Testis (tissue), 3 donors: ENCODE data around the gene BEND3. TPM values are rescaled to one million over a fixed set of nuclear protein-coding genes. Genes with fewer than 3 reads are reported as not detected.

ENCODE experiments used
- DNase-seq: peaks from one replicate; pipeline ENCODE4 v3.0.0-alpha.2; 2019
- H3K27ac ChIP-seq, 2 donors: fragments of 200-600 bp; sonication (generic); one replicate each; pipeline ENCODE4 v1.5.1; 2019
- H3K27me3 ChIP-seq: fragments of 200-600 bp; sonication (generic); one replicate; pipeline ENCODE4 v1.5.1; 2019
- H3K36me3 ChIP-seq: fragments of 200-600 bp; sonication (generic); one replicate; pipeline ENCODE4 v1.5.1; 2017; ENCODE audit warnings: low read depth; ENCODE audit errors: missing control alignments
- H3K4me1 ChIP-seq: fragments of 200-600 bp; sonication (generic); one replicate; pipeline ENCODE4 v1.5.1; 2019
- H3K4me3 ChIP-seq, 2 donors: fragments of 200-600 bp; sonication (generic); one replicate each; pipeline ENCODE4 v1.5.1; 2017 to 2019
- H3K9me3 ChIP-seq: fragments of 200-600 bp; sonication (generic); one replicate; pipeline ENCODE4 v1.5.1; 2017
- POLR2A ChIP-seq: fragments of 450-650 bp; IDR thresholded peaks from one replicate; pipeline ENCODE4 v1.6.1; 2017; ENCODE audit warnings: antibody characterized with exemption, mild to moderate bottlenecking, moderate library complexity
- WGBS, 2 donors: methylation state at CpG; one replicate each; pipeline ENCODE4 v1.1.5; 2018; 5-methylcytosine and 5-hydroxymethylcytosine counted together
- intact Hi-C: fragments of 100-400 bp; cut with DNase I; formaldehyde crosslinking; loops from one replicate; pipeline ENCODE4 v1.15.1; 2023; ENCODE audit warnings: low total_unique reads
- polyA plus RNA-seq: library from polyadenylated mRNA; stranded (reverse); fragments of 350-450 nt; fragmentation: Illumina TruSeq; extraction: RNeasy Lipid Tissue Mini Kit (QIAGEN cat#74804); gene quantifications from one replicate; pipeline ENCODE4 v1.2.3, GENCODE V29; 2014; ENCODE audit warnings: low read depth, low replicate concordance; ENCODE audit not compliant: insufficient read depth
- small RNA-seq, 2 donors: library from RNA; depleted of rRNA; stranded (forward); fragments of <200 nt; gene quantifications; one replicate each; pipeline ENCODE3, GENCODE V24; 2016
- total RNA-seq, 2 donors: library from RNA; depleted of rRNA; stranded (reverse); fragments of >200 nt; gene quantifications; one replicate each; pipeline ENCODE4 v1.2.3, GENCODE V29; 2016
- TF ChIP-seq, protein P1 (sequence below), 3 experiments: fragments of 450-650 bp in 2 of 3; fragments of 200-600 bp in 1 of 3; sonication (generic) in 1 of 3; IDR thresholded peaks; one replicate each; pipeline ENCODE4 v1.5.1; 2016 to 2019; ENCODE audit warnings: antibody characterized with exemption in 3 of 3, mild to moderate bottlenecking in 2 of 3, moderate library complexity in 1 of 3

BEND3 gene
- total and polyA plus RNA-seq, 3 donors from 2014 or later, result 3.7 to 7.6 (median 6.9) TPM

DNA sequence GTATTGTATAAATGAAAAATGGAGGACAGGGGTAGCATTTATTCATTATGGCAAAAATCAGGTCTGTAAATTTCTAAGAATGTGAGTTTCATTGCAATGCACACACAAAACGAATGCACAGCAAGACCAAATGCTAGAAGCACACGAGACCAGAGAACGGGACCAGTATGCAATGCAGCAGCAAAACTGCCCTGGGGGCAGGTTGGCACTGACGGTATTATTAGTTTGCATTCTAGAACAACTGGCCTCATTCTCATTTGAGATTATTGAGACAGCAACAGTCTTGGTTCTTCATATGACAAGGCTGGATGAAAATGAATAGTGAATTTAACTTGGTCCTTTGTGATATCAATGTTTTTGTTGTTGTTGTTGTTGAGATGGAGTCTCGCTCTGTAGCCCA, 96.3 kb downstream of the BEND3 start:
- no peak for DNase-seq
- TF ChIP-seq, protein P1, sequence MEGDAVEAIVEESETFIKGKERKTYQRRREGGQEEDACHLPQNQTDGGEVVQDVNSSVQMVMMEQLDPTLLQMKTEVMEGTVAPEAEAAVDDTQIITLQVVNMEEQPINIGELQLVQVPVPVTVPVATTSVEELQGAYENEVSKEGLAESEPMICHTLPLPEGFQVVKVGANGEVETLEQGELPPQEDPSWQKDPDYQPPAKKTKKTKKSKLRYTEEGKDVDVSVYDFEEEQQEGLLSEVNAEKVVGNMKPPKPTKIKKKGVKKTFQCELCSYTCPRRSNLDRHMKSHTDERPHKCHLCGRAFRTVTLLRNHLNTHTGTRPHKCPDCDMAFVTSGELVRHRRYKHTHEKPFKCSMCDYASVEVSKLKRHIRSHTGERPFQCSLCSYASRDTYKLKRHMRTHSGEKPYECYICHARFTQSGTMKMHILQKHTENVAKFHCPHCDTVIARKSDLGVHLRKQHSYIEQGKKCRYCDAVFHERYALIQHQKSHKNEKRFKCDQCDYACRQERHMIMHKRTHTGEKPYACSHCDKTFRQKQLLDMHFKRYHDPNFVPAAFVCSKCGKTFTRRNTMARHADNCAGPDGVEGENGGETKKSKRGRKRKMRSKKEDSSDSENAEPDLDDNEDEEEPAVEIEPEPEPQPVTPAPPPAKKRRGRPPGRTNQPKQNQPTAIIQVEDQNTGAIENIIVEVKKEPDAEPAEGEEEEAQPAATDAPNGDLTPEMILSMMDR (IDR thresholded peaks at IDR 0.05), result no peak
- TF ChIP-seq POLR2A, result no peak
- H3K9me3 ChIP-seq, result no peaks in the 10 kb centered on the region
- intact Hi-C loops, result no loop called here
- WGBS, 2 donors, result 93 to 96% methylated on average over 5 of the region's 5 CpGs
- H3K27ac ChIP-seq, result no peak overlapping the region
- H3K36me3 ChIP-seq, result no peaks in the 10 kb centered on the region
- H3K4me3 ChIP-seq, result no peak overlapping the region
- H3K27me3 ChIP-seq, result no peaks in the 10 kb centered on the region
- no peaks in the 10 kb centered on the region for H3K4me1 ChIP-seq

Small RNA genes lying within 50 kb of the gene (small RNA-seq; reads per million reads assigned to genes)
- 0 reads per million in 2 donors for gene RNU6-1299P

Other genes with a start within 250 kb of the BEND3 start
- 10 to 100 TPM in 1 of 2 donors, 1 to 10 TPM in 1; 8.6 to 11.5 TPM for gene CD24, start 140.8 kb downstream of the BEND3 start, total RNA-seq
- gene CD24, start 140.8 kb downstream of the BEND3 start, polyA plus RNA-seq, result 25.0 TPM
- 10 to 100 TPM; 15.2 to 16.3 TPM for gene MTRES1, start 87.3 kb downstream of the BEND3 start, total RNA-seq
- gene MTRES1, start 87.3 kb downstream of the BEND3 start, polyA plus RNA-seq, result 16.1 TPM